Stimulated activated CD8-positive, alpha-beta memory T cell treated with anti-CD3 and anti-CD28 coated beads, Interleukin-2, amount 100 ng/mL, for 1 hour (primary cell): ENCODE data around the gene CRISP2.
"Not testable (repeated sequence)": the region's sequence is repeated elsewhere in the genome, so short reads cannot be mapped to it uniquely, and the experiment has no call there.

Experiments used
- DNase-seq, 2 donors: peaks; one replicate each; pipeline ENCODE4 v3.0.0-alpha.2; 2020; ENCODE audit warnings: low read depth in 2 of 2

The CRISP2 gene, protein sequence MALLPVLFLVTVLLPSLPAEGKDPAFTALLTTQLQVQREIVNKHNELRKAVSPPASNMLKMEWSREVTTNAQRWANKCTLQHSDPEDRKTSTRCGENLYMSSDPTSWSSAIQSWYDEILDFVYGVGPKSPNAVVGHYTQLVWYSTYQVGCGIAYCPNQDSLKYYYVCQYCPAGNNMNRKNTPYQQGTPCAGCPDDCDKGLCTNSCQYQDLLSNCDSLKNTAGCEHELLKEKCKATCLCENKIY

DNA sequence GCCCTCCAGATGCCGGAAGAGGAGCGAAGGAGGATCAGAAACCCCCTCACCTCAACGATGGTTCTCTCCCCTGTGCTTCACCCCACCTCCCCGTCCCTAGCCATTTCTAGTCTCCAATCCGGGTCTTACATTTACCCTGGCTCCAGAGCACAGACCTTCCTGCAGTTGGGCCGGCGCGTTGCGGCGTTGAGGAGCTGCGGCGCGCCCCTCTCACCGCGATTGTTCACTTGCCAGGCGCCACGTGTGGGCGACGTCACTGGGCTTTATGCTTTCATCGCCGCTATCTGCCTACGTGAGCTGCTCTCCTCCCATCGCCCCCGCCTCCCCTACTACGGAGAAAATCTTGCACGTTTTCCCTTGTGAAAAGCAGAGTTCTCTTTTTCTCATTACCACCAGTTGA lies at the start of gene CRISP2:
Gene CRISP2, minus strand, starts transcription at position 198 of the 400 bp plus-strand sequence. CDS start 4,347 bp downstream, outside the sequence.
- DNase-seq = no peak

DNA sequence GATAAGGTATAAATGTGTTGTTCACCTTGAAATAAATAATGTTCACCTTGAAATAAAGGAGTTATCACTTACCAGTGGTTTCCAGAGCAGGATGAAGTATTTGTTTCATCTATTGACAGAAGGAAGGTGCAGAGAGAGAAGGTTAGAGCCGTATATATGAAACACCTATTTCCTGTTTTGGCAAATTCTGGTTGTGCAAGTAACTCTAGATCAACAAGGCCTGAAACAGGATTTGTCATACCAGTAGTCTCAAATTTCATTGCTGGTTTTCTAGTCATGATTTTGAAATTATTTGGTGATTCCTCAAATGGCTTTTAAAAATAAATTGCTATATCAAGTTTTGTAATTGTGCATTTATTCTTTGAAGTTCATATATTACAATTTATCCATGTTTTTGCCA lies 30.9 kb upstream of the CRISP2 start, which contains the start of gene CRISP3:
Gene CRISP3, minus strand, starts transcription at position 130 of the 400 bp plus-strand sequence. Its CDS starts 21 bp downstream, at position 109.
- no peak for DNase-seq

DNA sequence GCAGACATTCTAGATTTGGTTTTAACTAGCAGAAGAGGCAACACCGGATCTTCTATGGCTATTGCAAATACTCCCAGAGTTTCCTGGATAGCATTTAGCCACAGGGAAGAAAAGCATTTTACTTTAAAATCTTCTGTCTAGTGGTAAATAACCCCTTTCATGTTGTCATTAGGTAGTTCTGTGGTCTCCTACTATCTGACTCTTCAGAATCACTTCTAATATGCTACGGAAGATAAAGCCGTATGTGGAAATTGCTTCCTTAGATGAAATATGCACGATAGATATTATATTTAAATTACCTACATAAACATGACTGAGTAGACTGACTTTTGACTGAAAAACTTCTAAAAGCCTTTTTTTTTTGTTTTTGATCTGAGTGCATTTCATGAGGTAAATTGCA lies 30.1 kb upstream of the CRISP2 start:
- no peak for DNase-seq

DNA sequence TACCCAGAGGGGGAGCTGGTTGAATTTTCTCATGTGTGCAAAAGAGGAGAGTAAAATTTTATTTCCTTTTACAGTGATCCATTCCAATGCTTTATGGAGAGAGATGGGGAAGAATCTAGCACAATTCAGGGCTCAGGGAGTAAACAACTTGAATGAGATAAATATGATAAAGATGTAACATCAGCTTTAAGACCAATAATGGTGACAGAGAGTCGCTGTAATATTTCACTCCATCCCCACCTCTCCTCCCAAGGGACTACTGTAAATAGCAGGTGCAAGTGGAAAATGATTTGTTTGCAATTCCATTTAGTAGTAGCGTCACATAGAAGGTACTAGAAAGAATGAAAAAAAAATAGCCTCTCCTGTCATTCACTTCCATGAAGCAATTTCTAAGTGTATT lies 26.1 kb upstream of the CRISP2 start:
- DNase-seq = no peak

DNA sequence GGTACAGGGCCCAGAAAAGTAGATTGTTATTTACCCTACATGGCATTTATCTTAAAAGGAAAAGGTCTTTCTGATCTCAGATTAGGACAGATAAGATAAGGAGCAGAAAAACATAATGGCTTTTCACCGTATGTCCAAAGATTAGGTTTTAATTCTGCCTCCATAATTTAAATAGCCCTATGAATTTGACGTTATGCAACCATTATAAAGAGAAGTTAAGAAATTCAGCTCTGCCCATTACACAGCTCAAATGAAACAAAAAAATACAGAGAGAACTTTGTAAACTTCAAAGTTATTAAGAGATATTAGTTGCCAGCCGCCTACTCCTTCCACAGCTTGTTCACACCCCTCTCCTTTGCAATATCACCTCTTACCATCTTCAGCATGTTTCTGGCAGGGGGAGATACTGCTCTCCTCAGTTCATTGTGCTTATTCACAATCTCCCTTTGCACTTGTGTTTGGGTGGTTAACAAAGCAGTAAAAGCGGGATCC lies 22.7 kb upstream of the CRISP2 start:
- no peak for DNase-seq

DNA sequence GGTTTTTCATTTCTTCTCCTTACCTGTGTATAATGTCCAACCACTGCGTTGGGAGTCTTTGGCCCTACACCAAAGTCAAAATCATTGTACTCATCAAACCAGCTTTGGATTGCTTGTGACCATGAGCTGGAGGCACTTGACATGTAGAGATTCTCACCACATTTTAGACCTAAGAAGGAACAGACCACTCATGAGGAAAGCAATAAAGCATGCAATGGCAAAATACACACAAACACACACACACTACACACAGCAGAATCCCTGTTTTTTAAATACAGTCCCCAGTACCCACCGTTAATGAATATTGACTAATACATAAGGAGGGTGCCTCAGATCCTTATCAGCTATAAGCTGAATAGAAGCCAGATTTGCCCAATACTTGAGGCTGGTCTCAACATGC lies 20.3 kb upstream of the CRISP2 start:
- no peak for DNase-seq

DNA sequence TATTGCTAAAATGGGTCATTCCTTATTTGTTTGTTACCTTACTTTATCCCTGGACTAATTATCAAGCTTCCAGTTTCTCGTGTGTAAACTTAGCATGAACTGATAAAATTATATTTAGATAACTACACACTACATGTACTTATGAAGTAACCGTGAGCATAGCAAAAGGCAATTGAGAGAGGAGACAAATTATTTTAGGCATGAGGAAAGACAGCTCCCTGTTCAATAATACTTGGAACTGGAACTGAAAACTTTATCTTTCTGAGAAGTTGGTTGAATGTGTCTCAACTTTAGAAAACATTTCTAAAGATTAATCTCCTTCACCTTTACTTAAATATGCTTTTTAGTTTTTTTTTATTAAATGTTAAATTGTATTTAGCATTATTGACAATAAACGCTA lies 19.4 kb upstream of the CRISP2 start:
- DNase-seq = no peak

DNA sequence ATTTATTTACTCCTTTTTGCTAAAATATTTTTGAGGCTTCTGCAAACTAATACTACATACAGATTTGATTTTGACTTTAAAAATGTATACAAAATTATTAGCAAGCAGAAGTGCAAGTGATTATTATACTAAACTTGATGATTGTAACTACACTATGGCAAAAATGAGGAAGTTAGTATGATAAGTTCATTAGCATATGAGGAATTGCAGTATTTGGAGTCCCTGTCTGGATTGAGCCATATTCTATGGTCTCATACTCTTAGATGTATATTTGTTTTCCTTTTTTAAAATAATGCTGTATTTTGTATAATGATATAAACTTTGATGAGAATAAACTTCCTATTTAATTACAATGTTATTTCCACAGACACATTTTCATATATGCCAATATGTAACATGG lies 16.9 kb upstream of the CRISP2 start:
- no peak for DNase-seq

DNA sequence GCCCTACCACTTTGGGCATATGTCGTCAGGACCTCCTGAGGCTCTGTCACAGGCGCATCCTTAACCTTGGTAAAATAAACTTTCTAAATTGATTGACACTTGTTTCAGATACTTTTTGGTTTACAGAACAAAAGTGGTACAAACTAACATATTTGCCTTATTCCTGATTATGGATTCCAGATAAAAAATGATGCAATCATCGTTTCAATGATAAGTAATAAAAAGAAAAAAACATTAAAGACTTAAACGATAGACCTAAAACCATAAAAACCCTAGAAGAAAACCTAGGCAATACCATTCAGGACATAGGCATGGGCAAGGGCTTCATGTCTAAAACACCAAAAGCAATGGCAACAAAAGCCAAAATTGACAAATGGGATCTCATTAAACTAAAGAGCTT lies 10.6 kb upstream of the CRISP2 start:
- not testable (repeated sequence) for DNase-seq

DNA sequence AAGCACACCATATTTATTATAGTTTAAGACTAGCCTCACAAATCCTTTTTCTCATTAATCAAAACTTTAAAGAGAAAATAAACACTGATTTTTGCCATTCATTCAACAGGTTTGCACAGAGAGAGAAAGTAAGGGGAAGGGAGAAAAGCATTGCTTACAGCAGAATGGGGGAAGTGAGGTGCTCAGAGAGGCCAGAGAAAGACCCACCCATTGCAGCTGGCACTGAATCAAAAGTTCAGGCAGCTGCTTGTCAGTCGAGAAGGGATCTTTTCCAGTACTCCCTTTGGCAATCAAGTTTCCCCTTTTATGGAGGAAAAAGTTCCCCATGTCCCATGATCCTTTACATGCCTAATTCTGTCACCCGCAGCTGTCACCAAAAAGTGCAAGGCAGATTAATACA lies 8.0 kb upstream of the CRISP2 start:
- DNase-seq = no peak

DNA sequence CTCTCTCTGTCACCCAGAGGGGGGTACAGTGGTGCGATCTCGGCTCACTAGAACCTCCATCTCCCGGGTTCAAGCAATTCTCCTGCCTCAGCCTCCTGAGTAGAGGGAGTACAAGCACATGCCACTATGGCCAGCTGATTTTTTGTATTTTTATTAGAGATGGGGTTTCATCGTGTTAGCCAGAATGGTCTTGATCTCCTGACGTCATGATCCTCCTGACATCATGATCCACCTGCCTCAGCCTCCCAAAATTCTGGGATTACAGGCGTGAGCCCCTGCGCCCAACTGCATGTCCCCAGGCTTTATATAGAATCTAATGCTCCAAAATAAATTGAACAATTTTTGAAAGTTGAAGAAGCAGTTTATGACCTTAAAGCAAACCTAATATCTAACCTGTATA lies 7.0 kb upstream of the CRISP2 start:
- DNase-seq = no peak

DNA sequence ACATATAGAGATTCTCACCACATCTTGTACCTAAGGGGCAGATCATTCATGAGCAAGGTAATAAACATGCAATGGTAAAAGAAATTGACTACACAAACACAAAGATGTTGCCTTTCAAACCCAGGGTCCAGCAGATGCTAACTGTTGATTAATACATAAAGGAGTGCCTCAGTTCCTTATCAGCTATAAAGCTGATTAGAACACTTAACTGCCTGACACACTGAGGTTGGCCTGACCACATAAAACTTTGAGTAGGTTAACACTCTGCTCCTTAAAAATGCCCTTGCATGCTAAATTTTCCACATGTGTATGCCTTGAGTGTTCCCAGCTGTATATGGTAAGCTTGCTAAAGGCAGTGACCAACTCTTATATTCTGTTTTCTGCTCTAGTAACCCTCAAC lies 14.9 kb downstream of the CRISP2 start:
- DNase-seq = no peak

DNA sequence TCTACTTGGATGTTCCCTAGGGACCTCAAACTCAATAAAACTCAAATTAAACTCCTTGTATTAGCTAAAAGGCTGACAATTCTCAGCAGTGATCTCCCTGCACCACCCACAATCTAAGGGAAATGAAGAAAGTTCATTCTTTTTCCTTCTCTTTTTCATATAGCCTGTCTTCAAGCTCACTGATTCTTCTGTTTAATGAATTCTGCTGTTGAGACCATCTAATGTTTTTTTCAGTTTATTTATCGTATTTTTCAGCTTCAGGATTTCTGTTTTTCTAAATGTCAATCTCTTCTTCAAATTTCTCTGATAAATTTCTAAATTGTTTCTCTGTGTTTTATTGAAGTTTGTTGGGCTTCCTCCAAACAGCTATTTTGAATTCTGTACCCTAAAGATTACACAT lies 19.8 kb downstream of the CRISP2 start:
- DNase-seq = no peak

DNA sequence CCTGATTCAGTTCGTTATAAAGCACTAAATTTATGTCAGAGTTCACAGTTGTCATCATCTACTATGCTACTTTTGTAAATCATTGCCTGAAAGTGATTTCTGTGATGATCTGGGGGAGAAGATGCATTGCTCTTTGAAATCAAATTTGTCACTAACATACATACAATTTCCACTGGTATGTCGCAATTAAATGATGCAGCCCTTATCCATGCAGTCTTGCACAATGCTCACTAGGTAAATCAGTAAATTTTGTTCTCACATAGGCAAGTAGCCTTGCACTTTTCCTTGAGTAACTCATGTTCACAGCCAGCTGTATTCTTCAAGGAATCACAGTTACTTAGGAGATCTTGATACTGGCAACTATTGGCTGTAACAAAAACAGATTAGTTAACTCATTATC lies 20.8 kb downstream of the CRISP2 start:
- DNase-seq = no peak

DNA sequence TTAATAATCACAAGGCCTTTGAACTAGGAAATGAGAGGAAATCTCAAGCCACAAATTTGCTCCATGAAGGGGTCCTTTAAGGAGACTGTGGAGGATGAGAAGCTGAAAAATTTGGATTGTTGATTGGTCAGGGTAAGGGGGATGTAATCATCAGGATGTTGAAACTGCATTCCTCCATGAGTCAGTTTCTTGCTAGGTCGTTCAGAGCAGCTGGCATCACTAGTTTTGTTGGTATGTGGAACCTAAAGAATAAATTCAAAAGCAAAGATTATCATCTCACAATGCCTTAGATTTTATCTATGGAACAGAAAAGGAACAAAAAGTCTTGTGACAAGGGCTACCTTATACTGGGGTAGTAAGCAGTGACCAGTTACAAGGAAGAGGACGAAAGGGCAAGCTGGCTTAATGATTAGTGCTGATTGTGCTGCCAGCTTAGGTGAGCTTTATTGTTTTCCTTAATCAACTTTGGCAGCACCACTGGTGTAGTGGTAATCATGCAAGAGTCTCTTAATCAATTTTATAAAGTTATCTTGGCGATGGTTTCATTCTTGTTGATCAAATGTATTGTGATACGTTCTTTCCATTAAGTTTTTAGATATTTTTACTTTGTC lies 36.6 kb downstream of the CRISP2 start:
- no peak for DNase-seq

DNA sequence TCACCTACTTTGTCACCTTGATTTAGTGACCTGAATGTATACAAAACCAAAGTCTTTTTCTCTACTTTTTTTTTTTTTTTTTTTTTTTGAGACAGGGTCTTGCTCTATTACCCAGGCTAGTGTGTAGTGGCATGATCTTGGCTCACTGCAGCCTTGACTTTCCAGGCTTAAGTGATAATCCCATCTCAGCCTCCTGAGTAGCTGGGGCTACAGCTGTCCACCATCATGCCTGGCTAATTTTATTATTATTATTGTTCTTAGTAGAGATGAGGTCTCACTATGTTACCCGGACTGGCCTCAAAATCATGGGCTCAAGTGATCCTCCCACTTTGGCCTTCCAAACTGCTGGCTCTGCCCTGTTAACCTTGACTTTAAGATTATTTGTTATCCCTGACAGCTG lies 37.5 kb downstream of the CRISP2 start:
- no peak for DNase-seq

DNA sequence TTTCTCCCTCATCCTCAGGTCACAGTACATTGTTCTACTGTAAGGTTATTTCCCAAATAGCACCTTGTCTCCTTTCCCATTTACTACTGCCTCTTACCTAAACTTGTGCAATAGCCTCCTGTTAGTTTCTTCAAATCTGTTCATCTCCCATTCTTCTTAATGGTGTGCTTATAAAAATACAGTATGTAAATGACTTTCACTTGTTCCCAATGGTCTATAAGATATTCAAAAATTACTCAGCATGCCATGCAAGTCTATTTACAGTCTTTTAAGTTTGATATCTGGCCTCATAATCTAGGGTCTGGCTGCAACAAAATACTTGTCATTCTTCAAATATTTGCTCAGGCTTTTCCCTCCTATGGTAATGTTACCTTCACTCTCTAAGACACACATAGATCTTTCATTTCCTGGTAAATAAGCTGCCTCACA lies 45.2 kb downstream of the CRISP2 start:
- no peak for DNase-seq

DNA sequence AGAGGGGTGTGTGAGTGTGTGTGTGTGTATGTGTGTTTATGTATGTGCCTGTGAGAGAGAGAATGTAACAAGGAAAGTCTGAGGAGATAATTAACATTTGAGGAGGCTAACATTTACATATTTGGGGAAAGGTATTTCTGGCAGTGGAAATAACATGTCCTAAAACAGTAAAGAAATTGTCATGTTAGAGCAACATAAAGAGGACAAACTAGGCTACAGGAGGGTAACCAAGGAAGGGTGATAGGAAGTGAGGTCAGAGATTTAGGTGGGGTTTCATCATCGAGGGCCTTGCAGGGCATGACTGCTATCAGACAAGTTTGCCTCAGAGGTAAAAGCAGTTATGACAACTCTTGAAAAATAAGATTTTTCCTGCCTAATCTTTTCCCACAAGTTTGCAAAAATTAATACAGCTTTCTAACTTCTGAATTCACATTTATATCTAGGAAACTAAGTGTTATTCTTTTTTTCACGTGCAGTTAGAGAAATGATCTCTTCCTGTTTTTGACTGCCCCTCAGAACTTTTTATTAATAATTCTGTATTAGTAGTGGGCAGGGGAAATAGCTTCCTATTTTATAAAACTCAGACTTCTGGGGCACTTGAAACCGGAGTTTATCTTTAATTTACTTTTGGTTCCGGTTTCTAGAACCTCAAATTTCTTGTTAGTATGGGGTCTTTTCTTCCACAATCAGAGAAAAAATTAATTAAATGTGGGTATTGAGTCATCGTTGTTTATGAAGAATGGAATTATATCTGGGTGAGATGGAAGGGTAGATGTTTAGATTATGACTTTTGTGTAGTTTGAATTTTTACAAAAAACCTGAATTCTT lies 46.2 kb downstream of the CRISP2 start:
- no peak for DNase-seq

DNA sequence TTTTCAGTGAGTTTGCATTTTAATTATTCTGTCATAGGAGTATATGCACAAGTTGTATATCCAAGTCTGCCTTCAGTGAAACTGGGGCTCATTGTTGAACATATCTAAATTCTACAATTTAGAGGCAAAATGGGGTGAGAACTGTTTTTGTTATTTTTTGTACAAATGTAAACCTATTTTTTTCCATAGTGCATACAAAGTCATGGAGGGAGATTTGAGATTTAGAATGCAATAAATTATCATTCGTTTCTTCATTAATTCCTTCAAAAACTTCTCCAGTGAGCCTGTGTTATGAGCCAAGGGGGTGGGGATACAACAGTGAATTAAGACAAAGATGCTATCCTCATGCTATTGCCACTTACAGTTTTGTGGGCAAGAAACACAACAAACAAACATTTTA lies 46.9 kb downstream of the CRISP2 start:
- DNase-seq = no peak

DNA sequence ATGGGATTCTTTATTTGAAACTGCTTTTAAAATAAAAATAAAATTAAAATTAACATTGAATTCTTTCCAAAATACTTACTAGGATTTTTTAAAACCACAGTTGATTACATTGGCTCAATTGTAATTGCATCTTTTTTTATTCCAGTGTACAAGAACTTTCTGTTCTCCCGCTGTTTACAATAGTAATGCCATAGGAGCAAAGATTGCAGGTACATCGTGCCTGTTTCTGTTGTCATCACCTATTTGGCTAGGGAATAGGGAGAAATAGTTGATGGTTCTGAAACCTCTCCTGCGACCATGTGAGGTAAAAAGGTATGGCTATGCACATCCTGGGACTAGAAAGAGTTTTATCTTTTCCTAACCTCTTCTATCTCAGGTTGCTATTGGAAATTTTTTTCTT lies 48.5 kb downstream of the CRISP2 start:
- DNase-seq = no peak

DNA sequence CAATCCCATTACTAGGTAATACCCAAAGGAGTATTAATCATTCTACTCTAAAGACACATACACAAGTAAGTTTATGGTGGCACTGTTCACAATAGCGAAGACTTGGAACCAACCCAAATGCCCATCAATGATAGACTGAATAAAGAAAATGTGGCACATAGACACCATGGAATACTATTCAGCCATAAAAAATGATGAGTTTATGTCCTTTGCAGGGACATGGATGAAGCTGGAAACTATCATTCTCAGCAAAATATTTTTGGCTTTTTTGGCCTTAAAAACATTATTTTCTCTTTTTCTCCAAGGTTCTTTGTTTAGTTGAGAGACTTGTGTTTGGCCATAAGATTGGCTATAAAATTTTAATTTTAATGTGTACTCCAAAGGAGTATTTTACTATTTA lies 49.3 kb downstream of the CRISP2 start:
- not testable (repeated sequence) for DNase-seq

DNA sequence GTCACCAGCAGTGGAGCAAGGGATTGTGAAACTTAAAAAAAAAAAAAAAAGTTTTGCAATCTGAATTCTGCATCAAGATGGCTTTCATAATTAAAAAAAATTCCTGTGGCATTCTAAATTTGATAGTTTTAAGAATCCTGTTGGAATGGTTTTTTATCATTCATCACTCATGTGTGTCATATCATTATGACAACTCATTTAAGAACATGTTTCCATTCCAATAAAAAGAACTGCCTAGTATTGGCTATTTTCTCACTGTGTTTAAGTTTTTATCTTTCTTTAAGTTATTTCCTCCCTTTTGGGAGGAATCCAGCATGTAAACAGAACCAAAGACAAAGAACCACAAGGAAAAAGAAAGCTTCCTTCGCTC lies 50.5 kb downstream of the CRISP2 start:
- no peak for DNase-seq
